HG03095 (cell line): ENCODE results near the gene ATL1.
A peak's percentile ranks its signal among the peaks of the same experiment; 100 is the strongest.
"Not testable (repeated sequence)": the region's sequence is repeated elsewhere in the genome, so short reads cannot be mapped to it uniquely, and the experiment has no call there.

Experiments used
- ATAC-seq: cut with Tn5 transposase; IDR thresholded peaks from one replicate; pipeline ENCODE4 v1.9.1; 2021; ENCODE audit warnings: moderate library complexity; ENCODE audit not compliant: unreplicated experiment

ATL1 gene

DNA sequence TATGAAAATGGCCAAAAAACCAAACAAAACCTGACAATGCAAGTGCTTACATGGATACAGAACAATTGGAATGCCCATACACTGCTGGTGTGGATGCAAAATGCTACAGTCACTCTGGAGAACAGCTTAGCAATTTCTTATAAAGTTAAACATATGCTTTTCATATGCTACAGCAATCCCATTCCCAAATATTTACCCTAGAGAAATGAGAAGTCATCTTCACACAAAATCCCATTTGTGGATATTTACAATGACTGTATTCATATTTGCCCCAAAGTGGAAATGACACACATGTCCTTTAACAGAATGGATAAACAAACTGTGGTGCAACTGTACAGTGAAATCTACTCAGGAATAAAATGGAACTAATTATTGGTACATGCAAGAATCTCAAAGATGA is 87.8 kb downstream of the ATL1 start:
- peak; percentile 5 for ATAC-seq

DNA sequence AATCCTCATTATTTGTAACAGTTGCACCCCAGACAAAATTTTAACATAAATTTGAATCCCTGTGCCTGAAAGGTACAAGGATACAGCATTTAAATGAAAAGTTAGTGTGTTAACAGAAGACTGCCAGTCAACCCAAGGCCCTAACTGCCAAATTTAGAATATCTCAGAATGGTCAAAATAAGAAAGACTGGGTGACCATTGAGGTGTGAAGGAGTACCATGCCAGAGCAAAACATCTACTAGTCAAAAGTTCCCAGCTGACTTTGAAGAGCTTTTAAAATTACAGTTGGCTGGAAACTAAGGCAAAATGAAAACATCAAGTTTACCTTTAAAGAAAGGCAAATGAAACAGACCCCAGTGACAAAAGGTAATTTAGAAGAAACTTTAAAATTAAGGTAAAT is 89.7 kb downstream of the ATL1 start:
- no peak for ATAC-seq

DNA sequence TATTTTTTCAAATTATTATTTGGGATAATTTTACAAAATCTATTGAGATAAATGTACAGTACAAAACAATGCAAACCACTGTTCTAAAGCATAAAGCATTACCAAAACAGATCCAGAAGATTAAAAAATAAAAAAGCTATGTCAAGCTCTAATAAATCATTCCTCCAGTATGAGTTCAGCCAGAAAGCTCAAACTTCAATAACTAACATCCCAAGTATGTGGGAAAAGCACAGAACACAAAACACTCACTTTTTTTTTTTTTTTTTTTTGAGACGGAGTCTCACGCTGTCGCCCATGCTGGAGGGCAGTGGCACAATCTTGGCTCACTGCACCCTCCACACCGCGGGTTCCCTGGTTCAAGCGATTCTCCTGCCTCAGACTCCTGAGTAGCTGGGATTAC is 96.8 kb downstream of the ATL1 start:
- no peak for ATAC-seq

DNA sequence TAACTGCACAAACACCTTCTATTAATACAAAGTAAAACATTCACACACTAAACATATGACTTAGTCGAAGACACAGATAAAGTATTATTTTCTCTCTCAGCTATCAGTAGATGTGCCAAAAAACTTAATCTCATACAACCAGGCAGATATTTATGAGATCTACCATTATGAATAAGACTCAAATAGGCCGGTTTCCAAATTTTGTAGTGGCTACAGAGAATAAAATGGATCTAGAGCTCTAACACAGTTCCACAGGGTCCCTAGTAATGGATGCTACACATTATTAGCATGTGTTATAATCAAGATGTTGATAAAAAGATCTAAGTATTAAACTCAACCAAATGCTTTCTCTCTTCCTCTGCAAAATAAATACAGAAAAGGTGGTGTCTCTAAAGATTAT is 97.8 kb downstream of the ATL1 start:
- no peak for ATAC-seq

DNA sequence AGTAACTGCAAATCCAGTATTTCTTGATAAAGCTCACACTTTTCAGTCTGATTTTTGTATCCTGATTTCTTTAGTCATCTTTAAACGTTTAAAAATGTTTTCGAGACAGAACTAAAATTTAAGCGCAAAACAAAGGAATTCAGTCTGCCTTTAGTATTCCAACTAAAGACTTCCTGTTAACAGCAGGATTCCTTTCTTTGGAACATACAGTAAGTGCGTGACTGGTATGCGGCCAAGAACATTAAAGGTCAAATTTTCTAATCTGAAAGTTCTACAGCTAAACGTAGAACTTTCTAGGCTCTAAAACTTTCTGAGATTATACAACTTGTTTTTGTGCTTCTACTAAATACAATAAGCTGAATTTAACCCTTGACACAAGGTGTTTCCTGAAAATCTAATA is 98.3 kb downstream of the ATL1 start:
- ATAC-seq: no peak

DNA sequence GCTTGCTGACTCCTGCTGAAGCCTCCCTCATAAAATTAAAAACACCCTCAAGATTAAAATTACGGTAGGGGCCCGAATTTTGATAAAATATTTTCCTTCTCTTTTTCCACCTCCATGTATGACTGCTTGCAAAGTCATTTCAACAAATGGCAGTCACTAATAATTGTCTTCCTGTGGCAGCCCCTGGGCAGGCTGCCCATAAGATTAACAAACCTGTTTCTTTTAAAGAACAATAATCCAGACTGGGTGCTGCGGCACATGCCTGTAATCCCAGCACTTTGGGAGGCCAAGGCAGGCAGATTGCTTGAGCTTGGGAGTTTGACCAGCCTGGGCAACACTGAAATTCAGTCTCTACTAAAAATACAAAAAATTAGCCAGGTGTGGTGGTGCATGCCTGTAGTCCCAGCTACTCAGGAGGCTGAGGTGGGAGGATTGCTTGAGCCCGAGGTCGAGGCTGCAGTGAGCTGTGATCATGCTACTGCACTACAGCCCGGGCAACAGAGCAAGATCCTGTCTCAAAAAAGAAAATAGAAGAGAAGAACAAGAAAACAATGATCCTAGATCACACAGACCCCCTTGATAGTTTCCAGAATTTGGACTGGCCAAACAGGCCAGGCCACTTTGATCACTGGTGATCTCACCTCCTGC is 99.5 kb downstream of the ATL1 start:
- no peak for ATAC-seq

DNA sequence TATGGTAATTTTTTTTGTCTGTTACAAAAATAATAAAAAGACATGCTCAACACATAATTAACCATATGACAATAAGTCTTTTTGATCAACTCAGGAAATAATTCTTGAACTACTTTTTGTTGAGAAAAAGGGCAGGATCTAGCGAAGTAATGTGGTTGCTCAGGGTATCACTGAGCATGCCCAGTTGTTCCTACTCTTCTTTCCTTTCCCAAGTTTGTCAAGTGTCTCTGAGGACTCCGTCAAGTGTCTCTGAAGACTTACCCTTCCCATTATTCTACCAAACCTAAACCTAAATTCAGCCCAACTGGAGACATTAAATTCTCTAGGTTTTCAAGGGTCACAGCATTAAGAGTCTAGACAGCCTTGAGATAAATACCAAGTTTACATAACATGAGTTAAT is 104.6 kb downstream of the ATL1 start:
- not testable (repeated sequence) for ATAC-seq

DNA sequence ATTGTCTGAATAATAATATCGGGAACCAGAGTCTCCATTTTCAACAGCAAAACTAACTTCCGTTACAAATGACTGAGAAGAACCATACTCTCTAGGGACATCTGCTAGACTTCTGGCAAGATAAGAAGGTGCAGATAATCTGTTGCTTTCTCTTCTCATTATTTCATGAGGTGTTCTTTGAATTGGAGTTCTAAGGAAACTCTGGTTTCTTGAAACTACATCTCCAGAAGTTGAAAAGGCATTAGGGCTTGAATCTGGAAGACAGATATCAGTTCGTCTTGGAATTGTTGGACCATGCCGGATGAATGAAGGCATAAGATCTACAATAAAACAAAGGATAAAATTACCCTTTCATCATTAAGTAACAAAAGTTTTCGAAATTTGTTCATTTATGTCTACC is 105.4 kb downstream of the ATL1 start:
- ATAC-seq: not testable (repeated sequence)

DNA sequence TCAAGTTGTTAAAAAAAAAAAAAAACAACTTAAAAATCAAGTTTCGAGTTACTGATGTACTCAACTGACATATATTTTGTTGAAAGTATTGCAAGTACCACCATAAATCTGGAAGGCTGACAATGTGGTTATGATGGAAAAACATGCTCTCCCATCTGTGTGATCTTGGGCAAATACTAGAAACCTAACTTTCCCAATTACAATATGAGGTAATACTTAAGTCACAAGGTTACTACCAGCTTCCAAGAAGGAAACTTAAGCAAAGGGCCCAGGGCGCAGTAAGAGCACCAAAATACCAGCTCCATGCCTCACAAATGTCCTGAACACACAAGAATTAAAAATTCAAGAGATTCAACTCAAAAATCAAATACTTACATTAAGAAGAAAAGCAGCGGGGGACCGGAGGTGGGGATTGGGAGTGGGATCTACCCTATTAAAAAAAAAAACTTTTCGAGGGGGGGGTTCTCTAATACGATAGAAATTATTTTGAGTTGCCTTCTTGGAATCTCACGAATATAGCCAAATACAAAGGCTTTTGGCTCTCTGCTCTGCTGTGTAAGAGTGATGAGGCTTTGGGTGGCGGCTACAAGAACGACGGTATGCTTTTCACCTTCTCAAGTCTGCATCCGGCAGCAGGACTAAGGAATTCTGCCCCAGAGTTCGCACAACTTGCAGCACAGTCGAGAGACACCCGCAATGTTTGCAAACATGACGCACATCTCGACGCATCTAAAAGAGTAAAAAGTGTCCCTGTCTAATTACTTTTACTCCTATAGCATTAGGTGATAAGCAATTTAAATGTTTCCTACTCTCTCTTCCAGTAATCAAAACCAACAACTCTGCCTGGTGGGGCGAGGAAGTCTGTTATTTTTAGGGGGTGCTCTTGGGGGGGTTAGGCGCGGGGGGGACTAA is 107.1 kb downstream of the ATL1 start:
- ATAC-seq: no peak

DNA sequence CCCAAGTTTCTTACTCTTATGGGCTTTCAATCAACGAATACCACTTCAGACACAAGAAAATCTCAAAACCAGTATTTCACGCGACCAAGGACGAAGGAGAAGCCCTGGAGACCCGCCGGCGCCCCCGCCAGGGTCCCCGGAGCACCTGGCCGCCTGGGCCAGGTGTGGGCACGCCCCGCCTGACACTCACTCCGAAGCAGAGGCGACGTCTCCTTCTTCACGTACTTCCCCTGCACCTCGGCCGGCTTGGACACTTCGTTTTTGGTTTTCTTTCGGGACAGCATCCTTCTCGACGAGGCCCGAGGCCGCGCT is 107.7 kb downstream of the ATL1 start:
- ATAC-seq: peak; percentile 46

DNA sequence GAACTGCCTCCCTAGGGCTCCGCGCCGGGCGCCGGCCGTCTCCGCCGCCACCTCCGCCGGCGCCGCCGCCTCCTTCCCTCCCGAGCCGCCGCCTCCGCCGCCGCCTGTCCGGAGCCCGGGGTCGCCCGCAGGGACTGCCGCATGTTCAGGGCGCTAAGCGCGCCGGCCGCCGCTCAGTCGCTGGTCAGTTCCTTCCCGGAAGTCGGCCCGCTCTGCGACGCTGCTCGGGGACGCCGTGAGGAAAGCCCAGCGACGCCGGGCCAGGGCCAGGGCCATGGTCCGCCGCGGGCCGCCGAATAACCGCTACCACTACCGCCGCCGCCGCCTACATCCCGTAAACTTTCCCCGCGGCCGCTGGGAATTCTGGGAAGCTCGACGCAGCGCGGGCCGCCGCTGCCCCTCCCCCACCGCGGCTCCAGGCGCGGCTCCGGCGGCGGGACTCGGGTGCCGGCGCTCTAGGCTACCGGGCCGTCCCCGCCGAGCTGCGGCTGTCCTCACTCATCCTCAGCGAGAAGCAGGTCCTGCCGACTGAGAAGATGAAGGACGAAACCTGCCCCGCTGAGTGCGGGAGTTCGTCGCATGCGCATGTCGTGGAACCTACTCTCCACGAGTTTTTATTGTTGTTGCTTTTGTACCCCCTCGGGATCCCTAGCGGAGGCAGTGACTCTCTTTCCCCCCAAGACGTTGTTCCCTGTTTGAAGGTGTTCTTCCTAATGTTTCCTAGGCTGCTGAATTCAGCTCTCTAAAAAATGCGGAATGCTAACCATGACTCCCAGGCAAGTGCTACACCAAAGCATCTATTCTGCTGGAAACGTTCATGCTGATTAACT is 108.3 kb downstream of the ATL1 start, which contains the start of gene SAV1:
SAV1 (minus strand) TSS at position 311 of the 830 bp plus-strand sequence. CDS start 339 bp downstream, outside the sequence.
- peak; percentile 57 for ATAC-seq

DNA sequence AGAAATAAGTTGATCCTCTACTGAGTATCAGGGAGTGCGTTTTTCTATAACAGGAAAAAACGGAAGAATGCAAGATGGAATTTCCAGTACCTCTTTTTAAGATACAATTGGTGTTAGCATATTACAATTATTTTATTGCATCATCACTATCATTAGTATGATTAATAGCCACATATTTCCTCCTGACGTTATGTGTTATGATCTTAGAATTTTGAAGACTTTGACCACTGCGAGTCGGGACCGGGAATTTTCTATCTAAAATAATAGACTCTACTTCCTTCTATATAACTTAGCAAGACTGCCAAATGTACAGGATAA is 108.8 kb downstream of the ATL1 start:
- no peak for ATAC-seq

DNA sequence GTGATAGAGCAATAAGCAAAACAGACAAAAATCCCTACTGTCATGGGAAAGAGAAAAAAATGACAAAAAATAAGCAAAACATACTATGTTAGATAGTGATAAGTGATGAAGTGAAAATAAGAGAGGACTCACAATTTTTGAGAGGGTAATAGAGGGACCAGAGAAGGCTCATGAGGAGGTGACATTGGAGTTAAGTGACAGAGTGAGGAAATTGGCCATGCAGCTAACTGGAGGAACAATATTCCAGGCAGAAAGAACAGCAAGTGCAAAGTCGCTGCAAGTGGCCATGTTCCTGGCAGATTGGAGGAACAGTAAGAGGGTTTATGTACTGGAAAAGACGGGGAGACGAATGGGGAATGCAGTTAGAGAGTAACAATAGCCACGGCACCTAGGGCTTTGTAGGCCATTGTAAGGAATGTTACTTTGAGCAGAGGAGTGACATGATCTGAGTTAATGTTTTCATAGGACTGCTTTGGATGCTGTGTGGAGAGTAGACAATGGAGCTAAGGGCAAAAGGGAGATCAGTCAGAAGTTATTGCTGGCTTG is 109.6 kb downstream of the ATL1 start:
- ATAC-seq: no peak

DNA sequence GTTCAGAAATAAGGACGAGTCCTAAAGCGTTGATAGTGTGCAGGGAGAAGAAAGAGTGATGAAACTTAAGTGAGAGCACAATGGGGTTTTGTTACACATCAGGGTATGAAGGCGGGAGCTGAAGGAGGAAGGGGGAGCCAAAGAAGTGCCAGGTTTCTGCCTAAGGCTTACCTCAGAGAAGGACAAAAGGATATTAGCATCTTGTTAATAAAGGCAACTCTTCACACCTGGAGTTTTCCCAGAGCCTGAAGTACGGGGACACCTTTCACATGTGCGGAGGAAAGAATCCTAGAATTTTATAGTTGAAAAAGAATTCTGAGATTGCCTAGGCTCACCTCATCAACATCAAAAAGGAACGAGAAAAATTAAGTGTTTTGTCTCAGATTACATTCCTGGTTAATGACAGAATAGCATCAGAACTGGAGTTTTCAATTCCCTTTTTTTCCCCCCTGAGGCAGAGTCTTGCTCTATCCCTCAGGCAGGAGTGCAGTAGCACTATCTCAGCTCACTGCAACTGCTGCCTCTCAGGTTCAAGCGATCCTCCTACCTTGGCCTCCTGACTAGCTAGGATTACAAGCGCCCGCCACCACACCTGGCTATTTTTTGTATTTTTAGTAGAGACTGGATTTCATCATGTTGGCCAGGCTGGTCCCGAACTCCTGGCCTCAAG is 110.4 kb downstream of the ATL1 start:
- ATAC-seq: no peak

DNA sequence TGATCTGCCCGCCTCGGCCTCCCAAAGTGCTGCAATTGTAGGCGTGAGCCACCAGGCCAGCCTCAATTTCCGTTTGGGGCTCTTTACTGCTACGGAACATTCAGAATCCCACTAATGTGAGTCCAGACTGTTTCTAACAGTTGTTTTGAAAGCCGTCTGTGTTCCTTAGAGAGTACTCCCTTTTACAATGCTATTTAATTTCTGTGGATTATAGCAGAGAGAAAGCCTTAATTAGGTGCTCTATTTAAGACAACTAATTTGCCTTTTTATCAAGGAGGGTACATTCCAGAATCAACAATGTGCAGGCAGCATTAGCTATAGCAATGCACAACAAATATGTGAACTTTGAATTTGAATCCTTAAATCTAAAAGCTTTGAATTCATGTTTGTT is 110.9 kb downstream of the ATL1 start:
- ATAC-seq: no peak

DNA sequence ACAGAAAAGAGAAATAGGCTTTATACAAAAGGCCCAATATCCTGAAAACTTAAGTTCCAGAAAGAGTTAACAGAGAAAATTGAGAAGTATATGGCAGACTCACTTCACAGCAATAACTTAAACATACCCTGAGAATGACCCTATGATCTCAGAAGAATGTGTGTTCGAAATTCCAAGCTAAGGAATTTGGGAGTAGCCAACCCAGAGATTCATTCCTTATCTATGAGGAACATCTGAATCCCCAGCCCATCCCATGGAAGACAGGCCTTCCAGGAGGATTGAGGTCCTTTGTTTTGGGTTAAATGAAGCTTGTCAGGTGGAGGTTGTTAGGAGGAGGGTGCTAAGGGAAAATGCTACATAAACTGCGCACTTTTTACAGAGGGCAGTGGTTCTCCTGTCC is 115.7 kb downstream of the ATL1 start:
- no peak for ATAC-seq

DNA sequence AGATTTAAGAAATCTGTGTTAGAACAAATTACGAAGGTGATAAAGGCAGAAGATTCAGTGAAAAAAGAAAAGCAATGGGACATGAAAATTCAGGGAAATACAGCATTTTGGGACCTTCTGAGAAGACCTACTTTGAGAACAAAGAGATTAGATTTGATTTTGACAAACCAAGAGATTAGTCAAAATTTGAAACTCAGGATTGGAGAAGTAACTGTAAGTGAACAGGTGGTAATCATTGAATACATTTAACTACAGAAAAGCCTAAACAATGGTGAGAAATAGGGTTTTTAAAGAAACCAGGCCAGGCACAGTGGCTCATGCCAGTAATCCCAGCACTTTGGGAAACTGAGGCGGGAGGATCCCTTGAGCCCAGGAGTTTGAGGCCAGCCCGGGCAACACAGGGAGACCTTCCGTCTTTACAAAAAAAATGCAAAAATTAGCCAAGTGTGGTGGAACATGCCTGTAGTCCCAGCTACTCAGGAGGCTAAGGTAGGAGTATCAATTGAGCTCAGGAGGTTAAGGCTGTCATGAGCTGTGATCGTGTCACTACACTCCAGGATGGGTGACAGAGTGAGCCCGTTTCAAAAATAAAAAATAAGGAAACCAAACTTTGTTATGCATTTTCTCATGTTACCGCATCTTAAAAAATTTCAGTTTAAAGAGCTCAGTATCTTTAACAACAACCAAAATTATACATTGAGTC is 117.0 kb downstream of the ATL1 start:
- ATAC-seq: peak; percentile 27

DNA sequence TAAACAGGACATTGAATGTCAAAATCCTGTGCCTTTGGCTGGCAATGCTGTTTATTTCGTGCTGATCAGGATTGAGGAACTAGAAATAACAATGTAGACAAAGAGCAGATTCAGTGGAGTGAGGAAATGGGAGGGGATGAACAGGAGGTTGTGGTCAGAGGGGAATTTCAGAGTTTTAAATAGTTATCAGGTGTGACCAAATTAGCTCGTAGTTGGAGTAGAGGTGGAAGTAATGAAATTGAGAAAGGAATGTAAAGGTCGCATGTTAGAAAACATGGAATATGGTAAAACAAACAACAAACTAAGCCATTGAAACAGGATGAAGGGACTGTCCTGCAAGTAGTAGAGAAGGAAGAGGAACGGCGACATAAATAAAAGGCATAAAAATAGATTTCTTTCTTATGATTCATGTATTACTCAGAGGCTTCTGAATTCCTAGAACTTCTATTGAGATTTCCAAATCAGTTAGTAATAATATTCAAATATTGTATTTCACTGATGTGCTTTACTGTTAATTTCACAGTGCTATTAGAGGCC is 117.7 kb downstream of the ATL1 start:
- peak; percentile 64 for ATAC-seq

DNA sequence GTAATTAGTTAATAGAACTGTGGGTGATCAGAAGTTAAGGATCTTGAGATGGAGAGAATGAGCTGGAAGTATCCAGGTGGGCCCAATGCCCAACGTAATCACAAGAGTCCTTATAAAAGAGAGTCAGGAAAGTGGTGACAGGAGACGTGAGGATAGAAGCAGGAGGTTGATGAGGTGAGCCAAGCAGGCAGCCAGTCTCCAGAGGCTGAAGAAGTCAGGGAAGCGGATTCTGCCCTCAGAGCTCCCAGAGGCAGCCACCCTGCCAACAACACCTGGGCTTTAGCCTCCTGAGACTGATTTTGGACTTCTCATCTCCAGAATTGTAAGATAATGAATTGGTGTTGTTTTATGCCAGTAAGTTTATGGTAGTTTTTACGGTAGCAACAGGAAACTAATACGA is 118.2 kb downstream of the ATL1 start:
- no peak for ATAC-seq

DNA sequence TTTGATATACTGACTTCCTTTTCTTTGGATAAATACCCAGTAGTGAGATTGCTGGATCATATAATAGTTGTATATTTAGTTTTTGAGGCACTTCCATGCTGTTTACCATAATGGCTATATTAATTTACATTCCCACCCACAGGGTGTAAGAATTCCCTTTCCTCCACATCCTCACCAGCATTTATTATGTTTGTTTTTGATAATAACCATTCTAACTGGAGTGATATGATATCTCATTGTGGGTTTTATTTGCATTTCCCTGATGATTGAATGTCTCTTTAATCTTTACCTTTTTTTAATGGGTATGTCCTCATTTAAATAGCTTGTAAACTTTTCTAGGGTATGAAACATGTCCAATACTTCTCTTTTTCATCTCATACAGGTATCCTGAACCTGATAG is 119.7 kb downstream of the ATL1 start:
- ATAC-seq: no peak
